DLD1 (cell line): ENCODE measurements around the gene FANCE.
"Not testable (repeated sequence)": the region's sequence is repeated elsewhere in the genome, so short reads cannot be mapped to it uniquely, and the experiment has no call there.

ENCODE experiments used
- in situ Hi-C: cut with HindIII; loops from 2 replicates; pipeline ENCODE4 v1.10.0; 2017; ENCODE audit warnings: low sequenced_read_pairs

Gene FANCE

DNA sequence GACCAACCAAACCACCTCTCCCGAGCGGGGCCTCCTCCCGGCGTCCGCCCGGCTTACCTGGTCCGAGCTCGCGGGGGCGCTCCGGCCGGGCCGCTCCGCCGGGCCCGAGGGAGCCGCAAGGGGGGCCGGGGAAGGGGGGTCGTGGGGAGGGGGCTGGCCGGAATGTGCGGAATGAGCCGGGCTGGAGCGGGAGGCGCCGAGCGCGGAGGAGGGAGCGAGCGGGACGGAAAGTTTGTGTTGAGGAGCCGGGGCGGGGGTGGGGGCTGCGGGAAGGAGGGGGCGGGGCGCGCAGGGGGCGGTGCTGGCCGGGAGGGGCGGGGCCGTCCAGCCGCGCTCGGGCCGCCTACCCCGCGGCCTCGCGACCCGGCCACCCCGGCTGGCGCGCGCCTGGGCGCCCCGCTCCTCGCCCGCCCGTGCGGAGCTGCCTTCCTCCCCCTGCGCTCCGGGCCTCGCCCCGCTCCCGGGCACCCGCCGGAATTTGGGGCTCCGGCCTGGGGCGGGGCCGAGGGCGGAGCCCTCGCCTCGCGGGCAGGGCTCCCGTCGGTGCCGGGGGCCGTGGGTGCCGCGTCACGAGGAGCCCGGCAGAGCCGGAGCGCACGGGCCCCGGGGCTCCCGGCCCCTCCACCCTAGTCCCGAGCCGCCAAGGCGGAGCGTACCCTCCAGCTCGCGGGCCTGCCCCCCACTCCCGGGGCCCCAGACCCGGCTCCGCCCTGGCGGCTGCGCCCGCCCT lies 44.9 kb downstream of the FANCE start, which contains the start of gene TEAD3:
TSS of gene TEAD3 (minus strand) at position 239 of the 730 bp plus-strand sequence.
- in situ Hi-C loops = no loop called here

DNA sequence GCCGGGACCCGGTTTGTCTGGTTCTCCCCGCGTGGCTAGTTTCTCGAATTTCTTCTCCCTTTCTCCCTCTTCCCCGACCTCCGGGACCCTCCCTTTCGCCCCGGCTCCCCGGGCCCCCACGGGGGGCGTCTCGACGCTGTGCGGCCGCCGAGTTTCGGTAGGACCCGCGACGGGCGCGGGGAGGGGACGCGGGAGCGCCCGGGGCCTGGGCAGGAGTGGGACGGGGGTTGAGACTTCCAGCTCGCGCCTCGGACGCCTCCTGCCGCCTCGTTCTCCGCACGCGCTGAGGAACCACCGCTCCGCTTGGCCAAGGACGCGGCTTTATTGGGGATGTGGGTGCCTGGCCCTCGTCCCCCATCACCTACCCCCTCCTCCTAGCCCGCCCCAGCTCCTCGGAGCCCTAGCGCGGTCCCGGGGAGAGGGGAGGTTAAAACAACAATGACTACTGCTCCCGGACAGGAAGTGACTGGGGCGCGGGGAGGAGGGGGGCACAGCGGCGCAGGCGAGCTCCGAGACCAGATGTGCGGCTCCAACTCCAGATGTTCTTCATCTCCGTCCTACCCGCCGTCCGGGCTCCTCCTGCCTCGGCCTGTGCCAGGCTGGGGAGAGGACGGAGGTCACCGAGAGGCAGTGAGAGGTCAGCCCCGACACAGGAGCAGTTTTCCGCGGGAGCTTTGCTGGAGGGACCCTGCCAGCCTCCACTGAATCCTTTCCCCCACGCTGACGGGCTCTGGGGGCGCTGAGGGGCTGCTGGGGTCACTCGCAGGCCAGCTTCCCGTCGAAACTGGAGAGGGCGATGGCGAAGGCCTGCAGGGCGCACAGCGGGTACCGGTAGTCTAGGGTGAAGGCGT lies 45.7 kb downstream of the FANCE start:
- in situ Hi-C loops = no loop called here

DNA sequence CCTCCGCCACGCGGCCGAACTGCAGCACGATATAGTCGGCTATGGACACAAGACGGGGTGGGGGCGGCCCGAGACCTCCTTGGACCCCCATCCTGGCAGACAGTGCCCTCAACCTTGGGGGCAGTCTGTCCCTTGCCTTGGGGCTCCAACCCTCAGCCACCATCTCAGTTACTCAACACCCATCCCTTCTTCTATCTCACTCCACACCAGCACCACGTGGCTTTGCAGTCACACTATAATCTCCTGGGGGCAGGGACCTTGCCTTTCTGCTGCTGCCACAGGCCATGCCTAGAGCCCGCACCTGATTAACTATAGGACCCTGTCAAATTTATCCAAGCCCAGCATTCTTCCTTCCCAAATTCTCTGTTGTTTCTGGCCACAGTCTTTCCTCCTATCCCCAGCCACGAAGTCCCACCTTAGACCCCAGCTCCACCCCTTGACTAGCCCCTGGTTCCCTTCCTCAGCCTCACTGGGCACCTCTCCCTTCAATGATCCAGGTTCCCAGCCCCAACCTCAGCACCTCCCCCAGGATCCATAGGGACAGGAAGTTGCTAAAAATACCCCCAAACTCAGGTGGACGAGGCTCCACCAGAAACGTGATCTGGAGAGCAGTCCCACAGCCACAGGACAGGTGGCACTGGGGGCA lies 46.4 kb downstream of the FANCE start:
- in situ Hi-C loops = no loop called here

DNA sequence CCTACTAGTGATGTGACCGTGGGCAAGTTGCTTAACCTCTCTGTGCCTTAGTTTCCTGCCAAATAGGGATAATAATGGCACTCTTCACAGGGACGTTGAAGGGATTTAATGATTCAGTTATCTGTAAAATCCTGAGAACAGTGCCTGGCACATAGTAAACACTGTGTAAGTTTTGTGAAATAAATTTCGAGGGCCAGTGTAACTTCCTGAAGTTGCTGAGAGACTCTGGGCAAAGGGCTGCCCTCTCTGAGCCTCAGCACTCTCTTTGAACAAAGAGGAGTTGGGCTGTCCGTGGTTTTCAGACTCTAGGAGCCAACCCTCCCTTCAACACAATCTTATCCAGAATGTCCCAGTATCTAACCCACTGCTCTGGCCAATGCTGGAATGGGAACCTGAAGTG lies 47.2 kb downstream of the FANCE start:
- in situ Hi-C loops = no loop called here

DNA sequence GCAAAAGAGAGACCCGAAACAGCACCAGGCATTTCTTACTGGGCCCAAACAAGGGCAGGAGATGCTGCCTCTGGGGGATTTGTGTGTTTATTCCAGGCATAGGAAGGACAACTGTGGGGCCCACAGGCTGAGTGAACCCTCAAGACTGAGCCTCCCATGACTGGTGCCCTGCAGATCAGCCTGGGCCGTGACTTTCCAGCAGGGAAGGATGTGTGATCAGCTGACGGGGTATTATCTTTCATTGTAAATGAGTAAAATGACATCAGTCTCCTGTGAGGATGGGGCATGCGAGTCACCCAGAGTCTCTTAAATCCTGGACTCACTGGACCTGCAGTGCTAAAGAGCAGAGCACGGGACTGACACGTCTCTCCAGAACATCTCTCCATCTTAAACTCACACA lies 48.6 kb downstream of the FANCE start:
- in situ Hi-C loops = no loop called here

DNA sequence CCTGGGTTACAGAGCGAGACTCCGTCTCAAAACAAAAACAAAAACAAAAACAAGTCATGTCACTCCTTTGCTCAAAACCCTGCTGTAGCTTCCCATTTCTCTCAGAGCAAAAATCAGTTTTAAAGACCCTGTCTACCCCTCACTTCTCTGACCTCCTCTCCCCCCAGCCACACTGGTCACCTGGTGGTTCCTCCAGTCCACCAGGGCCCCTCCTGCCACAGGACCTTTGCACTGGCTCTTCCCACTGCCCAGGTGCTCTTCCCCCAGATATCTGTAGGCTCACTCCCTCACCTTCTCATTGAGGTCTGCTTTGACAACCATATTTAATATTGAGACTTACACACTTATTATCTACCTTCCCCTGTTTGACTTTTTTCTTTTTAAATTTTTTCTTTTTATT lies 49.6 kb downstream of the FANCE start:
- in situ Hi-C loops = no loop called here

DNA sequence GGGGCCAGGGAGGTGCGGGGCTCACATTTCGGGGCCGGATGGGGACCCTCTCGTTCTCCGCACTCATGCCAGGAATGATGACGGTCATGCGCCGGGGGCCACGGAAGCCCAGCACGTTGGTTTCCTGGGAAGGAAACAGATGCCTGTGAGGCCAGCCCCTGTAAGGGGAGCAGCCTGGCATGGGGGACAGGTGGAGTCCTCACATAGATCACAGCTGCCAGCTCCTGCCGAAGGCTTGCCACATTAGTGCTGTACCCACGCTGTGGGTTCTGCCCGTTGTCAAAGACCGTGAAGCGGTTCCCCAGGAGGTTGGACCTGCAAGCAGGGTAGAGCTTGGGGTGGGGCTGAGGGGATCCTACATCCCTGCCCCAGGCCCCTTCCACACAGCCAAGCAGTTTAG lies 51.4 kb downstream of the FANCE start:
- in situ Hi-C loops = no loop called here

DNA sequence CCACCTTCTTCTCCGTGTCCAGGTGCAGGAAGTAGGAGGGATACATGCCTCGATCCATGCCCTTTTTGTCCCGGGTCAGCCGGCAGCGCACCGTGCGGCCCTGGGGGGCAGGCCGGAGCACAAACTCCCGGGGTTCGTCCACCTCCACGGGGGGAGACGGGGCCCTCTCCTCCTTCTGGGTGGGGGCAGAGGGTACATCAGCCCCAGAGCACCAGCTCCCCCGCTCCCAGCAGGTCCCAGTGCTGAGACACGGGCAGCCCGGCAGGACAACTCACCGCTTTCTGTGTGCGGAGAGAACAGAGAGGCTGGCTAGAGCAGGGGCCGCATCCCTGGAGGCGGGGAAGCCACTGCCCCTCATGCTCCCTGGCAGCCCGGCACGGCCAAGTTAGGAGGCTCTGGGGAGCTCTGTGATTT lies 53.9 kb downstream of the FANCE start:
- in situ Hi-C loops = no loop called here

DNA sequence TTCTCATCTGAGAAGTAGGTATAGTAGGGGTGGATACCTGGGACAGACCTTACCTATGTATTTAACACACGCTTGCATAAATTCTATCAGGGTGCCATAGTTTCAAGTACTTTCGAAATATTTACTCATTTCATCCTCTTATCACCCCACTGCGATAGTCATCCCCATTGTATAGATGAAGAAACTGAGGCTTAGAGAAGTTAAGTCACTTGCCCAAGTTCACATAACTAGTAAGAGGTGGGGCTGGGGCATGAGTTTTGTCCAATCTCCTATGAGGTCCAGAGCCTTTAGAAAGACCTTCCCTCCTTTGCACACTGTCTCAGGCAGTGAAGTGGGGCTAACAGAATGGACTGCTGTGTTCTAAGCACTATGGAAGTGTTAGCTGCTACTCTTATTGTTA lies 54.4 kb downstream of the FANCE start:
- in situ Hi-C loops = no loop called here

DNA sequence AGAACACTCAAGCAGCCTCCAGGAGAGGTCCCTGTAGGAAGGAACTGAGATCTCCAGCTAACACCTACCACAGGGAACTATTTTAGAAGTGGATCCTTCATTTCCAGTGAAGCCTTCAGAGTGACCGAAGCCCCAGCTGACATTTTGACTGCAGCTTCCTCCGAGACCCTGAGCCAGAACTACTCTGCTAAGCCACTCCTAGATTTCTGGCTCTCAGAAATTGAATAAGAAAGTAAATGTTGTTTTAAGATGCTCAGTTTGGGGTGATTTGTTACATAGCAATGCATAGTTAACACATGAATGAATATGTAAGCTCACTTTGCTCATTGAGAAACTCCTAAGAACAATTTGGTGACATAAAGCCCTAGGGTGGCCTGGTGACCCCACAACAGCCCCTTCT lies 55.1 kb downstream of the FANCE start:
- in situ Hi-C loops = no loop called here

DNA sequence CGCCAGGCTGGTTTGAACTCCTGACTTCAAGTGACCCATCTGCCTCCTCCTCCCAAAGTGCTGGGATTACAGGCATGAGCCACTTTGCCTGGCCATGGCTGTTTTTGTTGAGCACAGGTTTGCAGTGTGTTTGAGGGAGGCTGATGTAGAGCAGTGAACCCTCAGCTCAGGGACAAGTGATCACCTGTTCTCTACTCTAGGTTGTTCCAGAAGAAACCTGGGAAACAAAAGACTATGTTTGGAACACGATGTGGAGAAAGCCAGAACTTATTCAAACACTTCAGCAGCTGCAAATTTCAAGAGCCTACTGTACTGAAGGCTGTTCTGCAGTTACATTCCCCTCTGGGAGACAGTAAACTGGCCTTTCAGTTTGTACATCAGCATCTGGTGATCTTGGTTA lies 55.9 kb downstream of the FANCE start:
- in situ Hi-C loops = no loop called here

DNA sequence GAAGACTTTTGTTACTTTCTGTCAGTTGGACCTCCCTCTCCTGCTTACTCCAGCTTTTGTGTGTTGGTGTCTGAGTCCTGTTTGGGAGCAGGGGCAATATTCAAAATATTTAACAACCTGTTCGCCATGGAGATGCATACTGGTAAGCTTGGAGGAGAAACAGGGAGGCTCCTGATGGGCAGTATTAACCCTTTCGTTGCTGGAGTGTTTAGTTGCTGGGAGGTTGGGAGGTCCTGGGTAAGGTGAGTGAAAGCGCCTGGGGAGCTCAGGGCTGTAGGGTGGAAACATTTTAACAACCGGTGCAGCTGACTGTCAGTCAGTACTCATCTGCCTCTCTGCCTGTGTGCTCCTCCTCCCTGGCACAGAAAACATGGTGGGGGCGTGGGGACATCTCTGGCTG lies 56.4 kb downstream of the FANCE start:
- in situ Hi-C loops = no loop called here

DNA sequence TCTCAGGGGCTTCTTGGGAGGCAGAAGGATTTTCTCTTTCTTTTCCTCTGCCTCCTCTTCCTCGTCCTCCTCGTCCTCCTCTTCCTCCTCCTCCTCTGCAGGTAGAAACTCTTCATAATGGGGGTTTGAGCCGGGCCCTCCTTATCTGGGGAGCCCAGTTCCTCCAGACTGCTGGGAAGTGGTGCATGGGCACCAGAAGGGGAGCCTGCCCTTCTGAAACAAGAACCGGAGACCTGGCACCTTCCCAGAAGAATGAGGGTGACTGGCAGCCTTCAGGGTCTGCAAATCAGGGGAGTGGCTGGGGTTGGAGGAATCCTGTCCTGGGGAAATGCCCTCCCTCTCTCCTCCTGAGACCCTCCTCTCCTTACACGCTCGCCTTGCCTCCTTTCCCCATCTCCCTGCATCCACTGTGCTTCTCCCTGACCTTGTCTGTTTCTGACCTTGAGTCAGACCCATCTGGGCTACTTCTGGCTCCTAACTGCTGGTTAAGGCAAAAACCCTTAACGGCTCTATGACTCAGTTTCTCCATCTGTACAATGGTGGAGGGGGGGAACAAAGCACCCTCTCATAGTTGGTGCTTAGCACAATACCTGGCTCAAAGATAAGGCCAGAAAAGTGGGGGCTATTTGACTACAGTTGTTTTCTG lies 58.9 kb downstream of the FANCE start:
- in situ Hi-C loops = no loop called here

DNA sequence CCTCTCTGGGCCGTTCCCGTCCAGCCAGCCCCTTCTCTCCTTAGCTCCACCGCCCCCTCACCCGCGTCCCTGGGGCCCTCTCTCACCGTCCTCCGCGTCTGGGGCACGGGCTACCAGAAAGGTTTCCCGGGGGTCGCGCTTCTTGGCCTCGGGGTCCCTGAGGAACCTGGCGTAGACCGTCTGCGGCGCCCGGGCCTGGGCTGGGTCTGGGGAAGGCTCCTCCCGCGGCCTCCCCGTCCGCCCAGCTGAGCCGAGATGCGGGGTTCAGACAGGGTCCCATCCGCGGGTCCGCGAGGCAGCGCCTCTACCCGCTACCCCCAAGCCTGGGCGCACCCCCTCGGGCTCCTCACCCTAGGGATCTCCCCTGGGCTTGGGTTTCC lies 59.4 kb downstream of the FANCE start:
- in situ Hi-C loops = no loop called here

DNA sequence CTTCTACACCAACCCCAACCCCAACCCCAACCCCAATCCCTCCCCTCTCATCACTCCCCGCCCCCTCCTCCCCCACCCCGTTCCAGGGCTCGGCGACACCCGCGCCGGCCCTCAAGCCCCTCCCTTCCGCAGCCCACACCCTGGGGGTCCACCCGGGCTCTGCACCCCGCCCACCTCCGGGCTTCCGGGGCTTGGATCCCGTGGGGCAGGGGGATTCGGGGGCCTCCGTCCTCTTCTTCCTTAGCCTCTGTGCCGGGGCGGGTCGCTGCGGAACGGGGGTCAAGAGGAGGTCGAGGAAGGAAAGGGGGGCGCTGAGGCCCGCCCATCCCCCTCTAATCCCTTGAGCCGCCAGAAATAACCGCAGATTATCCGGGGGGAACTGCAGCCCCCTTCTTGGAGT lies 59.9 kb downstream of the FANCE start:
- in situ Hi-C loops = no loop called here

DNA sequence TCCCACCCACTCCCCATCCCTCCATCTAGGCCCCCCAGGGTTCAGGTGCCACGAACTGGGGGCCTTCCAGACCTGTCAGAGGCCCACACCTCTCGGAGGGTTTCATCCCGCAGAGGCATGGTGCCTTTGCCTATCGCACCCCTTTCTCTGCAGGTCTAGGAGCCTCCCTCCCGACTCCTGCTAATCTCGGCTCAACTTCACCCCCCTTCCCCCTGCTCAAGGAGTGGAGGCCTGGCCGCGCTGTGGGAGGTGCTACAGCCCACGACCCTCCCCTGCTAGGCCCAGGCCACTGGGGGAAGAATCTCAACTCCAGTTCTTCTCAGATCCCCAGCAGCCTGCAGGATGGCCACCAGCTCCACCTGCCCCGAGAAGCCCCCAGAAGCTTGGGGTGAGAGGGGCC lies 60.6 kb downstream of the FANCE start, which contains the start of gene TULP1:
TSS of gene TULP1 (minus strand) at position 157 of the 400 bp plus-strand sequence. CDS start at position 119, 38 bp downstream.
- in situ Hi-C loops = no loop called here

DNA sequence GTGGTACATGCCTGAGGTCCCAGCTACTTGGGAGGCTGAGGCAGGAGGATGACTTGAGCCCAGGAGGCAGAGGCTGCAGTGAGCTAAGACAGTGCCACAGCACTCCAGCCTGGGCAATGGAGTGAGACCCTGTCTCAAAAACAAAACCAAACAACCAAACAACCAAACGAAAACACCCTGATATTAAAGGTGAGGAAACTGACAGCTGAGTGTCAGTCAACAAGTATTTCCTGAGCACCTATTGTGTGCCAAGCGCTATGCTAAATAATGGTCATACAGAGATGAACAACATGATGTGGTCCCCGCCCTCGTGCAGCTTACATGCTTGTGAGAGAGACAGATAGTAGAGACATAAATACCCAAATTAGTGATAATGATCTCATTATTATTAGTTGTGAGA lies 62.4 kb downstream of the FANCE start:
- in situ Hi-C loops = no loop called here

DNA sequence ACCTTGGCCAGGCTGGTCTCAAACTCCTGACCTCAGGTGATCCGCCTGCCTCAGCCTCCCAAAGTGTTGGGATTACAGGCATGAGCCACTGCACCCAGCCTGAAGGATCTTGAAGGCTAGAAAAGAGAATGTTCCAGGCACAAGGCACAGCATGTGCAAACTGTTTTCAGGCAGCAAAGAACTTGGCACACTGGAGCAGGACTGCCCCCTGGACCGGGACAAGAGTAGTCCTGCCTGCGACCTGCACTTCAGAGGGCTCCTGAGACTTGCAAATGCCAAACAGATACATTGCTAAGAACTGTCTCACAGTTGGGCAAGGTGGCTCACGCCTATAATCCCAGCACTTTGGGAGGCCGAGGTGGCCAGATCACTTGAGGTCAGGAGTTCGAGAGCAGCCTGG lies 63.8 kb downstream of the FANCE start:
- in situ Hi-C loops = not testable (repeated sequence)
